ENCODE measurements around the gene HBE1. TPM values are rescaled to one million over a fixed set of nuclear protein-coding genes. Genes with fewer than 3 reads are reported as not detected.

HBE1 gene
- total and polyA plus RNA-seq, 9 of the 15 experiments (the other 6 are each of a cell fraction or from before 2014, with no cell fraction given): 612 to 10,250 (median 2,181) TPM

GRCh38 chr11:5267033-5267563 lies 2.6 kb downstream of the HBE1 start (continued):
- TF ChIP-seq CLOCK (CRISPR knock-in tag; IDR thresholded peaks at IDR 0.05; ENCODE audit: borderline replicate concordance) (no peak), MITF (IDR thresholded peaks at IDR 0.05) (no peak), TCF7 (IDR thresholded peaks at IDR 0.05; ENCODE audit: borderline replicate concordance) (no peak), SETDB1 (IDR thresholded peaks at IDR 0.05; ENCODE audit: low read length) (no peak), CGGBP1 (CRISPR knock-in tag; IDR thresholded peaks at IDR 0.05) (peak; percentile 2; the same call in 1 of the 2 replicates), ZNF197 (CRISPR knock-in tag; IDR thresholded peaks at IDR 0.05; ENCODE audit: low read depth) (no peak), ZNF384 (IDR thresholded peaks at IDR 0.05; ENCODE audit: low read depth, low read length) (no peak), SUPT5H (IDR thresholded peaks at IDR 0.05) (peak; percentile 68), ZBTB33 (CRISPR knock-in tag; IDR thresholded peaks at IDR 0.05) (no peak), ZNF445 (CRISPR knock-in tag; IDR thresholded peaks at IDR 0.05; ENCODE audit: low read depth) (no peak), ZFPM2 (CRISPR knock-in tag; IDR thresholded peaks at IDR 0.05) (no peak), RBFOX2 (IDR thresholded peaks at IDR 0.05; ENCODE audit: low read depth, low read length) (0 out of 2 replicates have a peak, but pooled peaks have one; percentile 15), CHD2 (IDR thresholded peaks at IDR 0.05; ENCODE audit: low read depth, low read length) (no peak), GATAD2A (IDR thresholded peaks at IDR 0.05) (peak; percentile 25; the same call in 1 of the 2 replicates), SMAD3 (CRISPR knock-in tag; conservative IDR thresholded peaks at IDR 0.05) (no peak), XRCC4 (IDR thresholded peaks at IDR 0.05; ENCODE audit: extremely low read depth, insufficient read depth, insufficient read length) (no peak), ZC3H11A (IDR thresholded peaks at IDR 0.05; ENCODE audit: low read depth, low read length) (no peak), GABPB2 (CRISPR knock-in tag; conservative IDR thresholded peaks at IDR 0.05) (no peak), ZFP1 (CRISPR knock-in tag; IDR thresholded peaks at IDR 0.05) (no peak), ATF2 (CRISPR knock-in tag; IDR thresholded peaks at IDR 0.05) (no peak), NCOA6 (IDR thresholded peaks at IDR 0.05) (no peak), NFYB (IDR thresholded peaks at IDR 0.05; ENCODE audit: extremely low read depth, insufficient read length) (no peak)

All from K562 (cell line).